Stimulated activated CD4-positive, alpha-beta T cell treated with anti-CD3 and anti-CD28 coated beads, TNF-alpha, amount 100 ng/mL, for 4 hours (primary cell): ENCODE measurements around the gene DAPK1.

Source experiments
- DNase-seq, 3 experiments: peaks; one replicate each; pipeline ENCODE4 v3.0.0-alpha.2; 2020; ENCODE audit warnings: low read depth in 3 of 3

Gene DAPK1

GRCh38 chr9:87668222-87668621 lies 170.6 kb downstream of the DAPK1 start:
- no peak for DNase-seq

GRCh38 chr9:87668722-87669121 lies 171.1 kb downstream of the DAPK1 start:
- no peak for DNase-seq

- no peak for DNase-seq
Measured at GRCh38 chr9:87670572-87671264, 173.1 kb downstream of the DAPK1 start.

- DNase-seq: no peak
Measured at GRCh38 chr9:87671478-87671877, 173.8 kb downstream of the DAPK1 start.

GRCh38 chr9:87671925-87672324 lies 174.3 kb downstream of the DAPK1 start:
- DNase-seq: no peak

GRCh38 chr9:87672586-87672985 lies 174.9 kb downstream of the DAPK1 start:
- no peak for DNase-seq

- DNase-seq: no peak
Measured at GRCh38 chr9:87673446-87674120, 175.9 kb downstream of the DAPK1 start.

- no peak for DNase-seq
Measured at GRCh38 chr9:87674565-87675299, 177.1 kb downstream of the DAPK1 start.

GRCh38 chr9:87675906-87676515 lies 178.3 kb downstream of the DAPK1 start:
- no peak for DNase-seq

GRCh38 chr9:87676976-87677775 lies 179.5 kb downstream of the DAPK1 start:
- no peak for DNase-seq

- no peak for DNase-seq
Measured at GRCh38 chr9:87677776-87678587, 180.3 kb downstream of the DAPK1 start.

GRCh38 chr9:87678650-87679355 lies 181.1 kb downstream of the DAPK1 start:
- no peak for DNase-seq

- DNase-seq: no peak
Measured at GRCh38 chr9:87681271-87682061, 183.8 kb downstream of the DAPK1 start.

- DNase-seq: no peak
Measured at GRCh38 chr9:87682085-87682484, 184.4 kb downstream of the DAPK1 start.

- DNase-seq: no peak
Measured at GRCh38 chr9:87682618-87683017, 185.0 kb downstream of the DAPK1 start.

- DNase-seq: no peak
Measured at GRCh38 chr9:87683751-87684626, 186.3 kb downstream of the DAPK1 start.

GRCh38 chr9:87684627-87685219 lies 187.1 kb downstream of the DAPK1 start:
- no peak for DNase-seq

GRCh38 chr9:87685441-87685840 lies 187.8 kb downstream of the DAPK1 start:
- no peak for DNase-seq
